Mesendoderm (in vitro differentiated cells): ENCODE measurements around the gene ARHGAP42.
"Not testable (repeated sequence)": the region's sequence is repeated elsewhere in the genome, so short reads cannot be mapped to it uniquely, and the experiment has no call there.

Source experiments
- DNase-seq: peaks from one replicate; pipeline ENCODE4 v3.0.0; 2013
- H2AK5ac ChIP-seq: 2 replicates; pipeline ENCODE4 v1.6.1; 2013; ENCODE audit warnings: low read length, inconsistent platforms
- H2BK120ac ChIP-seq: 2 replicates; pipeline ENCODE4 v1.6.1; 2013; ENCODE audit warnings: low read depth, mild to moderate bottlenecking, low read length, moderate library complexity, mixed read lengths
- H2BK15ac ChIP-seq: replicated peaks from 2 replicates; pipeline ENCODE4 v1.6.1; 2013; ENCODE audit warnings: low read depth, mild to moderate bottlenecking, moderate library complexity
- H2BK5ac ChIP-seq: 2 replicates; pipeline ENCODE4 v1.6.1; 2013; ENCODE audit warnings: low read length, inconsistent platforms
- H3K18ac ChIP-seq: 2 replicates; pipeline ENCODE4 v1.6.1; 2013; ENCODE audit warnings: mild to moderate bottlenecking, low read length, mixed read lengths
- H3K23ac ChIP-seq: one replicate; pipeline ENCODE4 v1.6.1; 2013; ENCODE audit warnings: low read length
- H3K27ac ChIP-seq: 2 replicates; pipeline ENCODE4 v1.5.1; 2013; ENCODE audit warnings: low read depth, mild to moderate bottlenecking, inconsistent platforms, low read length, moderate library complexity
- H3K27me3 ChIP-seq: 2 replicates; pipeline ENCODE4 v1.6.1; 2013; ENCODE audit warnings: low read length, control low read depth, mild to moderate bottlenecking, inconsistent platforms; ENCODE audit not compliant: insufficient read depth, poor library complexity
- H3K36me3 ChIP-seq: 2 replicates; pipeline ENCODE4 v1.6.1; 2013; ENCODE audit warnings: low read length, inconsistent platforms; ENCODE audit not compliant: control insufficient read depth, insufficient read depth
- H3K4ac ChIP-seq: one replicate; pipeline ENCODE4 v1.6.1; 2013; ENCODE audit warnings: low read depth, mild to moderate bottlenecking, low read length, moderate library complexity
- H3K4me1 ChIP-seq: 2 replicates; pipeline ENCODE4 v1.6.1; 2013; ENCODE audit warnings: low read depth, low read length, inconsistent platforms; ENCODE audit not compliant: control insufficient read depth
- H3K4me2 ChIP-seq: 2 replicates; pipeline ENCODE4 v1.6.1; 2013; ENCODE audit warnings: low read length
- H3K4me3 ChIP-seq: 2 replicates; pipeline ENCODE4 v1.5.1; 2013; ENCODE audit warnings: mild to moderate bottlenecking, low read length
- H3K56ac ChIP-seq: one replicate; pipeline ENCODE4 v1.6.1; 2013; ENCODE audit warnings: low read length
- H3K79me1 ChIP-seq: 2 replicates; pipeline ENCODE4 v1.6.1; 2013; ENCODE audit warnings: low read length, inconsistent platforms
- H3K79me2 ChIP-seq: 2 replicates; pipeline ENCODE4 v1.6.1; 2013; ENCODE audit warnings: mild to moderate bottlenecking, low read length; ENCODE audit not compliant: control insufficient read depth, insufficient read depth
- H3K9ac ChIP-seq: 2 replicates; pipeline ENCODE4 v1.6.1; 2013; ENCODE audit warnings: low read length, inconsistent platforms
- H4K5ac ChIP-seq: one replicate; pipeline ENCODE4 v1.6.1; 2013; ENCODE audit warnings: low read length
- H4K8ac ChIP-seq: one replicate; pipeline ENCODE4 v1.6.1; 2013; ENCODE audit warnings: low read depth, mild to moderate bottlenecking, control low read depth, low read length, moderate library complexity
- WGBS: extraction: QIAGEN DNeasy Blood & Tissue Kit; methylation state at CpG from one replicate; pipeline ENCODE4 v1.1.7; 2013; ENCODE audit warnings: low lambda C conversion rate, missing lambda C conversion rate; ENCODE audit not compliant: insufficient coverage; ENCODE audit errors: extremely low coverage; 5-methylcytosine and 5-hydroxymethylcytosine counted together

ARHGAP42 gene

GRCh38 chr11:100749887-100750565, 62.9 kb downstream of the ARHGAP42 start:
- H3K27me3 ChIP-seq, H3K4me2 ChIP-seq, H3K4ac ChIP-seq, H3K56ac ChIP-seq, H2BK120ac ChIP-seq, H3K23ac ChIP-seq, H3K4me3 ChIP-seq, H3K9ac ChIP-seq, H2BK15ac ChIP-seq, H4K5ac ChIP-seq, H4K8ac ChIP-seq, H2AK5ac ChIP-seq, H3K79me2 ChIP-seq, H3K18ac ChIP-seq, H2BK5ac ChIP-seq, H3K27ac ChIP-seq, H3K36me3 ChIP-seq, DNase-seq: not testable (repeated sequence)
- peaks cover 14% of the 10 kb centered on the region for H3K4me1 ChIP-seq
- no CpG with 5 or more reads among the region's 10 CpGs for WGBS
- H3K79me1 ChIP-seq, result peaks cover 12% of the 10 kb centered on the region

- not testable (repeated sequence) for H3K9ac ChIP-seq, H4K8ac ChIP-seq, H3K23ac ChIP-seq, H3K4ac ChIP-seq, H2BK15ac ChIP-seq, H2AK5ac ChIP-seq, H3K18ac ChIP-seq, H3K27me3 ChIP-seq, H3K36me3 ChIP-seq, H2BK120ac ChIP-seq, H3K27ac ChIP-seq, H3K4me2 ChIP-seq, H3K4me3 ChIP-seq, H3K56ac ChIP-seq, DNase-seq, H2BK5ac ChIP-seq, H4K5ac ChIP-seq, H3K79me2 ChIP-seq
- WGBS, result no CpG with 5 or more reads among the region's 7 CpGs
- Histone ChIP-seq H3K79me1 (peaks cover 13% of the 10 kb centered on the region), H3K4me1 (peaks cover 14% of the 10 kb centered on the region)
Observed at GRCh38 chr11:100750566-100750891, 63.4 kb downstream of the ARHGAP42 start.

- Histone ChIP-seq H4K5ac (peak overlapping the region; percentile 2), H3K56ac (peak overlapping the region; percentile 52), H3K9ac (peak overlapping the region; percentile 12), H3K23ac (peak overlapping the region; percentile 76), H3K4me3 (no peak overlapping the region), H2BK120ac (peak overlapping the region; percentile 15), H3K27ac (peak overlapping the region; percentile 87), H3K4ac (peak overlapping the region; percentile 45), H2AK5ac (peak overlapping the region; percentile 47), H3K79me2 (peaks cover 3% of the 10 kb centered on the region), H4K8ac (no peak overlapping the region), H3K27me3 (no peaks in the 10 kb centered on the region), H2BK15ac (no peak overlapping the region), H3K36me3 (no peaks in the 10 kb centered on the region), H2BK5ac (peak overlapping the region; percentile 57), H3K4me1 (peaks cover 14% of the 10 kb centered on the region), H3K79me1 (peaks cover 13% of the 10 kb centered on the region), H3K4me2 (no peak overlapping the region), H3K18ac (peak overlapping the region; percentile 46)
- WGBS, result no CpG with 5 or more reads among the region's 5 CpGs
- DNase-seq, result no peak
Observed at GRCh38 chr11:100752371-100753171, 65.5 kb downstream of the ARHGAP42 start.

GRCh38 chr11:100753172-100753543, 66.1 kb downstream of the ARHGAP42 start:
- peak overlapping the region; percentile 36 for H2BK5ac ChIP-seq
- WGBS, result no CpG with 5 or more reads among the region's 4 CpGs
- peaks cover 13% of the 10 kb centered on the region for H3K79me1 ChIP-seq
- no peak overlapping the region for H3K23ac ChIP-seq
- peak overlapping the region; percentile 30 for H3K9ac ChIP-seq
- DNase-seq, result peak; percentile 96
- no peak overlapping the region for H2BK15ac ChIP-seq
- H3K4ac ChIP-seq, result peak overlapping the region; percentile 45
- H3K56ac ChIP-seq, result peak overlapping the region; percentile 56
- H3K4me3 ChIP-seq, result no peak overlapping the region
- H4K8ac ChIP-seq, result no peak overlapping the region
- H3K36me3 ChIP-seq, result no peaks in the 10 kb centered on the region
- no peak overlapping the region for H4K5ac ChIP-seq
- H3K27me3 ChIP-seq, result no peaks in the 10 kb centered on the region
- H3K4me2 ChIP-seq, result no peak overlapping the region
- H3K18ac ChIP-seq, result peak overlapping the region; percentile 93
- peak overlapping the region; percentile 87 for H3K27ac ChIP-seq
- H2BK120ac ChIP-seq, result peak overlapping the region; percentile 15
- H3K79me2 ChIP-seq, result peaks cover 3% of the 10 kb centered on the region
- H3K4me1 ChIP-seq, result peaks cover 14% of the 10 kb centered on the region
- H2AK5ac ChIP-seq, result no peak overlapping the region

- Histone ChIP-seq H3K79me1 (peaks cover 13% of the 10 kb centered on the region), H2BK120ac (no peak overlapping the region), H3K56ac (peak overlapping the region; percentile 56), H4K8ac (no peak overlapping the region), H4K5ac (no peak overlapping the region), H3K23ac (no peak overlapping the region), H3K79me2 (peaks cover 3% of the 10 kb centered on the region), H2BK15ac (no peak overlapping the region), H3K4me2 (no peak overlapping the region), H3K9ac (peak overlapping the region; percentile 30), H2BK5ac (peak overlapping the region; percentile 36), H3K27ac (peak overlapping the region; percentile 87), H3K4me3 (no peak overlapping the region), H3K4me1 (peaks cover 14% of the 10 kb centered on the region), H3K4ac (no peak overlapping the region), H3K27me3 (no peaks in the 10 kb centered on the region), H2AK5ac (no peak overlapping the region), H3K36me3 (no peaks in the 10 kb centered on the region), H3K18ac (peak overlapping the region; percentile 93)
- no CpG with 5 or more reads among the region's 4 CpGs for WGBS
- DNase-seq, result peak; percentile 91
Observed at GRCh38 chr11:100753571-100753970, 66.5 kb downstream of the ARHGAP42 start.
